Jurkat, Clone E6-1 (cell line): Measurements from ENCODE around the gene AFAP1.

ENCODE experiments used
- DNase-seq: peaks from one replicate; pipeline ENCODE4 v3.0.0-alpha.2; 2011; ENCODE audit warnings: low read depth, low spot score
- H3K4me3 ChIP-seq: 2 replicates; pipeline ENCODE4 v1.5.1; 2011; ENCODE audit warnings: mild to moderate bottlenecking, low read length, control low read depth, moderate library complexity

Gene AFAP1

DNA sequence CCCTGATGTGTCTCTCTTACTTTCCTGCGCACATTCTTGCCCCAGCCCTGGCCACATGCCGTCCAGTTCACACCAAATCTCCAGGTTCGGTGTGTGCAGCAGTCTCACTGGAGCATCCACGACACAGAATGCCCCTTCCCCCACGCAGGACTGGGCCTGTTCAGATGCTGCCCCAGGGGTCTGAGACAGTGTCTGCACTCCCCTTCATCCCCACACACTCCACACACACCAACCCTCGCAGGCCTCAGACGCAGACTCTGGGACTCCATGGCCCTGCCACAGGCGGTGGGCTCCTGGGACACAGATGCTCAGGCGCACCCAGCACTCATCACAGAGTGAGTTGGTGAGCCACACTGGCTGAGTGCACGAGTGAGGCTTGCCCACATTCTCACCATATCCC, 83.9 kb downstream of the AFAP1 start:
- DNase-seq: no peak
- H3K4me3 ChIP-seq: no peak overlapping the region

DNA sequence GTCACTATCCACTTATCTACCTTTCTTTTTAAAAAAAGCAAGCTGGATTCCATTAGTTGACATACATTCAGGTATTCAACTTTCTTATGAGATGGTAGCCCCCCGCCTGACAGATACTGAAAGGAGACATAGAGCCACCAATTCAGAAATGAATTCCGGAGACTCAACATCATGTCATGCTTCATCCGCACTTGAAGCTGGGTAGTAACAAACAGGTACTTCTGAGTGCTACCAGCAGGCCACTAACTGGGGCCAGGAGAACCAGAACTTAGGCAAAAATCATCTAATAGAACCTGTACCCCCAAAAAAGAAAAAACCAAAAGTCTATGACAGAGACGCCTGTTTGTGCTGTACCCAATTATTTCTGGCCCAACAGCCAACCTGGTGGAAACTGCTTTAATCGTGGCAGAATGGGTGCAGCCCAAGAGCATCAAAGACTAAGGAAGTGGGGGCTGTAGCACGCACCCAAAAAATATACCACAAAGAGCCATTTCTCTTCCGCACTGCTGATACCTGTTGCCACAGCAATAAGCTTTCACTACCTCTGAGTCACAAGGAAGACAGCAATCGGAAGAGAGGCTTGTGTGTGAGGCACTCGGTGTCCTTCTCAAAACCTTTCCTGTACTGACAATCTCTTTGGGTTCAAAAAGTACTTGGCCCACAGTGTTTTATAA, 84.8 kb downstream of the AFAP1 start:
- peak overlapping the region; percentile 26; the same call in 1 of the 2 replicates for H3K4me3 ChIP-seq
- peak; percentile 84 for DNase-seq

DNA sequence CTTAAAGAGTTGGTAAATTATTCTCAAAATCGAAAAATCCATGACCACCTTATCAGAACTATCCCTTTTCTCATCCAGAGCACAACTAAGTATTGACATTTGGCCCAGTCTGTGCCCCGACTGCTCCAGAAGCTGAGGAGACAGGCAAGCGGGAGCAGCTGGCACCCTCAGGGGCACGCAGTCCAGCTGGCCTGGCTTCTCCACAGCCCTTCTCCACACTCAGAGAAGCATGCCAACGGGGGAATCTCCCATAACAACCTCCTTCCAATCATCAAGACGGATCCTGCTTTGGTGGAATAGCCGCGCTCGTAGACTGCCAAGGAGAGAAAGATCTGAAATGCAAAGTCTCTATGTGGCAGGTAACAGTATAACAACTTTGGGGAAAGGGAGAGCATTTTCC, 85.4 kb downstream of the AFAP1 start:
- no peak overlapping the region for H3K4me3 ChIP-seq
- no peak for DNase-seq

DNA sequence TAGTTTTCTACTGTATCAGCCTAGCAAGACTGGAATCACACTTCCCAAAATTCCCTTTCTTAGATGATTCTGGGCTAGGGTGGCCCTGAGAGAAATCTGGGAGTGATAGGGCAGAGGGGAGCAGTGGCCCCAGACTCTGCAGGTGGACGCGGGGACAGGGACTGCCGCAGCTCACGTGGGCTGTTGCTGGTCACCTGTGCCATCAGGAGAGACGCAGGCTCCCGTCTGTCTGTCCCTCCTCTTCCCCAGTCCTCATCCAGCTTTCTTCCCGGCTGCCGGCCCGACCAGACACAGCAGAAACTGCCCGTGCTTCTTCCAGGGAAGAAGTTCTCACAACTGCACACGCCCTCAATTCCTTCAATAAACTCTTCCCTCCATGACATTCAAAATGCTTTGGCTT, 86.4 kb downstream of the AFAP1 start:
- no peak overlapping the region for H3K4me3 ChIP-seq
- DNase-seq: no peak

DNA sequence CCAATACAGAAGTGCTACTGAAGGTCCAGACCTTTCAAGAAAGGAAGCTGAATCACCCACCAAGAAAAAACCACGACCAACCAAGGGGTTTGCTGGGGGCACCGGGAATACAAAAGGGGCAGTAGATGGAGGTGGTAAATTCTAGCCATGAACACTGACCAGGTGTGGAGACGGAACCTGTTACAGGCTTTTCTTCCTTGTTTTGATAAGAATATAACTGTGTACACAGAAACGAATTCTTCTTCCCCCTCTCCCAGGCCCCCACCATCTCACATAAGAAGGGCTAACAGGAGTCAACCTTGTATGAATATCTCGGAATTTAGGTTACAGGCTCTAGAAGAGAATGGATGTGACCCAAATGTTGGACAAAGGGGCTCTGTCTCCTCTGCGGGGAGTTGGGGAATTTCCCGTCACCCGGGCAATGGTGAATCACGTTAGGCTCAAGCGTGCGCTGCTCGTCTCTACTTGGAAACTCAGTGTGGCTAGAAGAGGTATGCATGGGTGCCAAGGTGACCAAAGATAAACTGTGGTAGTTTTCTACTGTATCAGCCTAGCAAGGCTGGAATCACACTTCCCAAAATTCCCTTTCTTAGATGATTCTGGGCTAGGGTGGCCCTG, 87.0 kb downstream of the AFAP1 start:
- H3K4me3 ChIP-seq: no peak overlapping the region
- no peak for DNase-seq

DNA sequence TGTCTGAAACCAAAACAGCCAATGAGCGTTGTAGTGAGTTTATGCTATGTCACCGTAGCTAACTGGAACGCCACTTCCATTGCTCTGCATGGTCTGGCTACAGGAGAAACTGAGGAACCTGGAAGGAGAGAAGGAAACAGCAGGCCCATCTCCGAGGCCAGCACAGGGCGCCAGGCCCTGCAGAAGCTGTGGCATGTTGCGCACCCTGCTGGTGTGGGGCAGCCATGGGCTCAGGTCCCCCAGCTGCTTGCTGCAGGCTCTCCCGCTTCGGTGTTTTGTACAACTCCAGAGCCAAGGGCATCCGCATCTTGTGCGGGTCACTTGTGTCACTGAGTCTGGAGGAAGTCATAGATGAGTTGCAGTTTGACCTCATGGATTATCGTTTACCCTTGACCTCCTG, 89.2 kb downstream of the AFAP1 start:
- DNase-seq: no peak
- no peak overlapping the region for H3K4me3 ChIP-seq

DNA sequence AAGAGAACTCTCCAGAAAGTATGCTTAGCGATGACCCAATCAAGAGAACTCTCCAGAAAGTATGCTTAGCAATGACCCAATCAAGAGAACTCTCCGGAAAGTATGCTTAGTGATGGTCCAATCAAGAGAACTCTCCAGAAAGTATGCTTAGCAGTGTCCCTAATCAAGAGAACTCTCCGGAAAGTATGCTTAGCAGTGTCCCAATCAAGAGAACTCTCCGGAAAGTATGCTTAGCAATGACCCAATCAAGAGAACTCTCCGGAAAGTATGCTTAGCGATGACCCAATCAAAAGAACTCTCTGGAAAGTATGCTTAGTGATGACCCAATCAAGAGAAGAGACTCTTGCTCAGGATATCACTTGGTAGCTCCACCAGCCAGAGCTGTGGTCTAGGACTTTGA, 92.5 kb downstream of the AFAP1 start:
- H3K4me3 ChIP-seq: no peak overlapping the region
- no peak for DNase-seq

DNA sequence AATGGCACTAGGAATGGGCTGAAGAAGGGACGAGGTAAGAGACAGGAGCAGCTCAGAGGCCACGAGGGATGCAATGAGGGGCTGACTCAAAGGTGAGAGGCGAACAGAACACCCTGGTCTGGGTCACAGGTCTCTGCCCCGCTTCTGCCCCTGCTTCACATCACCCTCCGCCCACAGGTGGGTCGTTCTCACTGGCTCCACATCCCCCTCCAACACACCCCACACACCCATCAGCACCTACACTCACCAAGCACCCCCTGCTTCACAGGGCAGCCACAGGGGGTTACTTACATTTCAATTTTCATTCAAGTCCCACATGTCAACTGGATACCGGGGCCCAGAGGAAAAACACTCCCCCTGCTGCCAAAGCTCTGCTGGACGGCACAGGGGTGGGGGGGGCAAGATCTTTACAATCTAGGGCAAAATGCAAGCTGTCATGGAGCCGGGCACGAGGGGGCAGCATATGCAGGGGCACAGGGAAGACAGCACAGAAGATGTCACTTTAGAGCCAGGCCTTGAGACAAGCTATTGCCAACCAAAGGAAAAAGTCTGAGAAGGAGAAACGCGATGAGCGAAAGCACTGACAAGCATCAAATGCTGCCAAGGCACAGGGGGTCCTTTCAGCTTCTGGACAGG, 94.0 kb downstream of the AFAP1 start:
- H3K4me3 ChIP-seq: no peak overlapping the region
- DNase-seq: no peak

DNA sequence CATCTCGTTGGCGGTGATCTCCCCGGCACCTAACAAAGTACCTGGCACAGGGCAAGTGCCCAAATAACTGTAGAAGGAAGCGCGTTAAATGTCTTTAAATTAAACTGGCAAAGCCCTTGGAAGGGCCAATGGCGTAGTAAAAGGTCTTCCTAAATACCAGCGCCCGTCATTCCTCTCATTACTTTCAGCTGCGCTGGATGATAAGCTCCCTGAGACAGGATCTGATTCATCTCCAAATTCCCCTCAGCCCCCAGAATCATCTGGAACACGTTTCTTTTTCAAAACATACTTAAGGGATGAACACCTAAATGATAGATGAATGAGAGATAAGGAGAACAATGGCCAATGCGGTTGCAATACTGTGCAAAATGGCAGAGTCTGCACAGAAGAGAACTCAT, 95.1 kb downstream of the AFAP1 start:
- no peak for DNase-seq
- H3K4me3 ChIP-seq: no peak overlapping the region

DNA sequence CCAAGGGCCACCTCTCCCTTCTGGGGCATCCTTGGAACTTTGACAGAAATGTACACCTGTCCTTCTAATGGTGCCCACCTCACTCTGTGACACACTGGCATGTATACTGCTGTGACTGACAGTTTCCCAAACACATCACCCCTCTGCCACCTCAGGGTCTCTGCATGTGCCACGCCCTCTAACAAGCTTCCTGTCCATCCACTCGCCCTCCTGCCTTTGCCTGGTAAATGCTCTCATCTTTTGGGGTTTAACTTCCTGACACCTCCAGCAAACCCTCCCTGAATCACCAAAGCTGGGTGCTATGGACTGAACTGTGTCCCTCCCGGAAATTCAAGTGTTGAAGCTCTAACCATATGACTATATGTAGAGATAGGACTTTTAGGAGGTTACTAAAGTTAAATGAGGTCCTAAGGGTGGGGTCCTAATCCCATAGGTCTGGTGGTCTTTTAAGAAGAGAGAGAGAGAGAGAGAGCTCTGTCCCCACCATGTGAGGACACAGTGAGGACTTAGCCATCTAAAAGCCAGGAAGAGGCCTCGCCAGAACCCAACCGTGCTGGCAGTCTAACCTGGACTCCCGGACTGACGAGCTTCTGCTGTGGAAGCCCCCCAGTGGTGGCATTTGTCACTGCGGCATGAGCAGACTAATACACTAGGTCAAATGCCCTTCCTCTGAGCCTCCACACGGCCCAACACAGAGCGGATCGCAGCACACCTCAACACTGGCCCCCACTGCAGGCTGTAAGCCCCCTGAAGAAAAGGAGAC, 95.6 kb downstream of the AFAP1 start:
- peak; percentile 47 for DNase-seq
- no peak overlapping the region for H3K4me3 ChIP-seq

DNA sequence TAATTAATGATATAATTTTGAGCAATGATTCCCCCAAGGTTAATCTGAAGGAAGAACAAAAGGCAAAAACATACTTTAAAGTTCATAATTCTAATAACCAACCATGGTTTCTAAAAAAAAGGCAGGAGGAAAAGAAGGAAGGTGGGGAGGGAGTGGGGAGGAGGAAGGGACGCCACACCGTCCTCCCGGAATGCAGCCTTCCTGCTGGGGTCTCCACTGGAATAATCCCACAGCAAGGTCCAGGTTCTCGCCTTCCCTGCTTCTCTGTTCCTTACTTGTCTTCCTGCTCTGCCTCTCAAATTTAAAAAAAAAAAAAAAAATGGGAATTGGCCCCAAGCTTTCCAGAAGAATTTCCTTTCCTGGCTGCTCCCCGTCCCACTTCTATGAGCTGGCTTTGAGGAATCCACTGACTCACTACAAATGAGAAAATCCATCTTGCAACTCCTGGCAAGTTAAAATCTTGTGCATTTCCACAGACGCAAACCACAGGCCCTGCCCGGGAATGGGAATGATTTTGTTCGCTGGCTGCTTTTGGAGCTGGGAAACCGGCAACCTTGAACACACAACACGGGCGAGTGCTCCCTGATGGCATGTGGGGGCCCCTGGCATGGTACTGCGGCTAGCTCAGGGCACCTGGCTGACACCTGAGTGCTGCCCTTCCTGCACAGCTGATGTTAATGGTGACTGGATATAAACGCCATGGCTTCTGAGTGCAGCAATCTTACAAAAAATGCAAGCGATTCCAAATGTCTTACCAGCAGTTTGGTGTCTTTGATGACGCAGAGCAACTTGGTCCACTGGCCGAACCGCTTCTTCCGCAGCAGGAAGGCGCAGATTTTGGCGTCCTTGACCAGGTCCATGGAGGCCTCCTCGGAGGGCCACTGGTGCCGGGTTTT, 97.0 kb downstream of the AFAP1 start:
- no peak for DNase-seq
- H3K4me3 ChIP-seq: no peak overlapping the region

DNA sequence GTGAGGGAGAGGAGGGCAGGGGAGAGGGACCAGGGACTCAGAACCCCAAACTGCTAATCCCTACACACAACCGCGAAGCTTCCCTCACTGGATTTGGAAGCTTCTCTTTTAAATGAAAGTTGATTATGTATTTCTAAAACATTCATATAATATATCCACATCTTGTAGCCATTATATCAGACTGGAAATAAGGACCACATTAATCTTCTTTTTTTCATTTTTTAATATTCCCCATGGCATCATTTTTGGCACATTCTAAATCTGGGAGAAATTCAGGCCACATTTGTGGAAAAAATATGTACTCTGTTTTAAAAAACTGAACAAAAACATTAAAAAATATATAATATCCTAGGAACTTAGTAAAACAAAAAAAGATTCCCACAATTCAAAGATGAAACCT, 97.8 kb downstream of the AFAP1 start:
- DNase-seq: no peak

DNA sequence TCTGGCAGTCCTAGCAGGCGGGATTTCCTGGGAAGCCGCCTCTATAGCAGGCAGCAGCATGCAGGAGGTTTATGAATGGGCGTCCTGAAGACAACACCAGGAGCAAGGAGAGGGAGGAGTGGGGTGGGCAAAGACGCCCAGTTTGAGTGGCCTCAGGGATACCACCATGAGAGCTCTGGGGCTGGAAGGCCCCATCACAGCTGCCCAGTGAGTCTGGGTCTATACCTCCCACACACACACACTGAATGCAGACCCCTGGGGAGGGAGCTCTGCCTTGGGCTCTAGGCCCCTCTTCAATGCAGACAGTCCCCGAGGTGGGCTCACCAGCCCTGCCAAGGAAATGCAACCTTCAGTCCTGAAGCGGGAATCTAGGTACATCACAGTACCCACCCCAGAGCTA, 98.6 kb downstream of the AFAP1 start:
- DNase-seq: no peak
- H3K4me3 ChIP-seq: no peak overlapping the region

More for the DNA sequence above, 97.8 kb downstream of the AFAP1 start:
- H3K4me3 ChIP-seq: no peak overlapping the region

DNA sequence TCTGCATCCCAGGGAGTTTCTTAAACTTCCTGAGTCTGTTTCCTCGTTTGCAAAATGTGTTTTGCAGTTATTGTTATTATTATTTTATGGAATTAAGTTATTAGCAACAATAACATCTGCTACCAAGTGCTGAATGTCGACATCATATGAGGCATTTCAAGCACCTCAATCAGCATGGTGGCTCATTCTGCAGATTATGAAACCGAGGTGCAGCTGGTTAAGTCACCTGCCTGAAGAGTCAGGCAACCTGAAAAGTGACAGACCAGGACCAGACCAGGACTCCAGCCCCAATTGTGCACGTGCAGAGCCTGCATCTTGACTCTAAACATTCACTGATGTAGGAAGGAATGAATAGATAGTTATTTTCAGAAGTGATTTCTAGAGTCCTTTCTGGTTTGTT, 99.8 kb downstream of the AFAP1 start:
- no peak overlapping the region for H3K4me3 ChIP-seq
- DNase-seq: no peak

DNA sequence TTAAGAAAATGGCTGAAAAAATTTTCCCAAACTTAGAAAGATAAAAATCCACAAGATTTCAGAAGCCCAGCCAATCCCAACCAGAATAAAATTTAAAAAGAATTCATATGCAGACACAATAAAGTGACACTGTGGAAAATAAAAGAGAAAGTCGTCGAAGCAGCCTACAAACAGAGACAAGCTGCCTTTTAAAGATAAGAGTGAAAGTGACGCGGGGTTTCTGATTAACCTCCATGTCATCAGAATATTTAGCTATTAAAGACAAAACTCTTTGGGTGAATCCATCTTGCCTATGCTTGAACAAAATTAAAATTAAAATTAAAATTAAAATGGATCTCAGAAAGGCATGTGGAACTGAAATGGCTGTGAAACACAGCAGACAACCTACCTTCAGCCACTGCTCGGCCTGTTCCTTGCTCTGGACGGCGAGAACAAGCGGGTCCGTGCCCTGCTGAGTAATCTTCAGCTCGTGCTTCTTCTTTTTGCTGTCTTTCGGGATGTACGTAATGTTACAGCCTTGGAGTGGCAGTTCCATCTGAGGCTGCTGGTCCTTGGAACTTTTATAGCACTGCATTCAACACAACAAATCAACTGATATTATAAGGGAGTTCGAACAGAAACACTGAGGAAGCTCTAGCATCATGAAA, 101.4 kb downstream of the AFAP1 start:
- DNase-seq: no peak
- no peak overlapping the region for H3K4me3 ChIP-seq

DNA sequence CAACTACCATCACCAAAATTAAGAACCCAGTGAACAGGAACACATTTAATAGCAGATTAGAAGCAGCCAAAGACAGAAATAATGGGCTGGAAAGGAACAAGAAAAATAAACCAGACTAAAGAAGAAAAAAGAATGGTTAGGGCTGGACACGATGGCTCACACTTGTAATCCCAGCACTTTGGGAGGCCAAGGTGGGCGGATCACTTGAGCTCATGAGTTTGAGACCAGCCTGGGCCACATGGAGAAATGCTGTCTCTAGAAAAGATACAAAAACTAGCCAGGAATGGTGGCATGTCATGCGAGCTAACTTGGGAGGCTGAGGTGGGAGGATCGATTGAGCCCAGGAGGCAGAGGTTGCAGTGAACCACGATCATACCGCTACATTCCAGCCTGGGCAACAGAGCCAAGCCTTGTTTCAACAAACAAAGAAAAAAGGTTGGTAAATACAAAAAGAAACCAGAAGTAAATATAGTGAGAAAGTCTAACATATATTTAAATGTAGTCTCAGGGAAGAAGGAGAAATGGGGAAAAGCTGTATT, 102.0 kb downstream of the AFAP1 start:
- no peak overlapping the region for H3K4me3 ChIP-seq
- DNase-seq: no peak

DNA sequence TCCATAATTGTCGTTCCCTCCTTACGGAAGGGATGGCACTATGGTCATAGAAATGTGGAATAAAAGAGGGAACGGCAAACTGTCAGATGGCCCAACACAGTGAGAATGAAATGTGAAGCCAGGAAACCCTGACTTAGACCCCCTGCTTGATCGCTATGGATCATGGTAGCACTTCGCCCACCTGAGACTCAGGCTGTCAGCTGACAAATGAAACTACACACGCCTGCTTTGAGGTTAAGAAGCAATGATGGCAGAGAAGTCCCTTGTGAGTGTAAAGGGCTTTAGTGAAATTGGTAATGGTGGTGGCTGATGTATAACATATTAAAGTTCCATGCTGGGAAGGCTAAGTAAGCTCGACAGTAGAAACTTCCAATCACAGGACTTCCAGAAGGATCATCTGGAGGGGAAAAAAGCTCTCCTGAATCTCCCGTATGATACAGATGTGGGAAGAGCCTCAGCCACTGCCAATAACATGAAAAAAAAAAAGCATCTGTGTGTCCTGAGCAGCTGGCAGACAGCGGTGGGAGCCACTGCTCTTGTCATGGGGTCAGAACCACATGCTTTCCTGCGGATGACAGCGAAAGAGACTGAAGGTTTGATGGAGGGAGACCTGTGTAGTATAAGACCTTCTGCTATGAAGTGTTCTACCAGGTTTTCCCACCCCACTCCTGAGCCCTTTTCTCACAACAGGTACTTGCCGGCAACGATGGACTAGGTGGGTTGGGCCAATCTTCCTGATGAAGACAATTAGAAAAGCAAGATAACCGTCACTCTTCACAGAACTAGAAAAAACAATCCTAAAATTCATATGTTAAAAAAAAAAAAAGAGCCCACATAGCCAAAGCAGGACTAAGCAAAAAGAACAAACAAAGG, 107.6 kb downstream of the AFAP1 start:
- DNase-seq: no peak
- no peak overlapping the region for H3K4me3 ChIP-seq
